ENCODE data around the gene EGLN1. TPM values are rescaled to one million over a fixed set of nuclear protein-coding genes. Genes with fewer than 3 reads are reported as not detected.

The EGLN1 gene
- total RNA-seq, 1 donor from 2014 or later, result 26.3 TPM

- no peak for TF ChIP-seq CTCF (IDR thresholded peaks at IDR 0.05)
- H3K36me3 ChIP-seq, result no peaks in the 10 kb centered on the region
- intact Hi-C loops (cut with DNase I), result loop anchor here (10.0 kb wide), 1 partner anchor 74 kb away; no protein-coding TSS in a partner anchor
- H3K27ac ChIP-seq, result no peak overlapping the region
- DNase-seq (ENCODE audit: extremely low spot score in 2 of 2), result no peak
- peaks cover 6% of the 10 kb centered on the region for H3K4me1 ChIP-seq
- no peaks in the 10 kb centered on the region for H3K27me3 ChIP-seq
- H3K4me3 ChIP-seq, result no peak overlapping the region
- no peaks in the 10 kb centered on the region for H3K9me3 ChIP-seq
Observed at GRCh38 chr1:231428377-231428776, 6.3 kb upstream of the EGLN1 start.

GRCh38 chr1:231424950-231425805, 3.1 kb upstream of the EGLN1 start:
- DNase-seq (ENCODE audit: extremely low spot score in 2 of 2), result no peak
- H3K4me3 ChIP-seq, result no peak overlapping the region
- intact Hi-C loops (cut with DNase I), result loop anchor here (10.0 kb wide), 1 partner anchor 70 kb away; no protein-coding TSS in a partner anchor
- TF ChIP-seq POLR2AphosphoS5 (IDR thresholded peaks at IDR 0.05; ENCODE audit: insufficient read depth in 1 of 2, low read depth in 1 of 2), result peak in 1 of 2 donors; percentile 40
- TF ChIP-seq POLR2A (IDR thresholded peaks at IDR 0.05), result no peak
- H3K9me3 ChIP-seq, result no peaks in the 10 kb centered on the region
- H3K27me3 ChIP-seq, result no peaks in the 10 kb centered on the region
- H3K4me1 ChIP-seq, result peaks cover 12% of the 10 kb centered on the region
- no peaks in the 10 kb centered on the region for H3K36me3 ChIP-seq
- H3K27ac ChIP-seq, result no peak overlapping the region

DNA sequence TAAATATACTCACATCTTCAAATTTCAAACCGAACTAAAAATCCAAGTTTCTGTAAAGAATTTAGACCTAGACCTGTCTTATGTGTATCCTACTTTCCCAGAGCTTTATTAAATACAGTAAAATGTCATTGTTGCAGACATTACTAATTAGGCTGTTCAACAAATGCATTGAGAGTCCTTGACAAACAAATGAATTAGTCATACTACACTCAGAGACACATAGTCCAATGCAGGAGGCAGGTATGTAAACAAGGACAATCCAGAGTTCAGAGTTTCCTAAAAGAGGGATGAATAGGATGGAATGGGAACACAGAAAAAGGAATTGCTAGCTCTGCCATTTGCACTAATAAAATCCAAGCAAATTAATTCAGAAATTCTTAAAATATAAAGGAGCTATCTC, 1.6 kb upstream of the EGLN1 start:
- Histone ChIP-seq H3K4me3 (no peak overlapping the region), H3K27ac (no peak overlapping the region), H3K27me3 (no peaks in the 10 kb centered on the region), H3K9me3 (no peaks in the 10 kb centered on the region), H3K4me1 (peaks cover 25% of the 10 kb centered on the region), H3K36me3 (no peaks in the 10 kb centered on the region)
- no peak for DNase-seq (ENCODE audit: extremely low spot score in 2 of 2)
- no peak for TF ChIP-seq POLR2A (IDR thresholded peaks at IDR 0.05)
- no peak for TF ChIP-seq POLR2AphosphoS5 (IDR thresholded peaks at IDR 0.05; ENCODE audit: insufficient read depth in 1 of 2, low read depth in 1 of 2)
- no peak for TF ChIP-seq CTCF (IDR thresholded peaks at IDR 0.05)
- intact Hi-C loops (cut with DNase I), result loop anchor here (10.0 kb wide), 1 partner anchor 69 kb away; no protein-coding TSS in a partner anchor

GRCh38 chr1:231422798-231423309, 767 bp upstream of the EGLN1 start:
- H3K9me3 ChIP-seq, result no peaks in the 10 kb centered on the region
- DNase-seq (ENCODE audit: extremely low spot score in 2 of 2), result no peak
- peak overlapping the region; percentile 79 to 86 for H3K4me3 ChIP-seq
- H3K4me1 ChIP-seq, result peaks cover 33% of the 10 kb centered on the region
- peak overlapping the region; percentile 99 for H3K27ac ChIP-seq
- no peaks in the 10 kb centered on the region for H3K36me3 ChIP-seq
- intact Hi-C loops (cut with DNase I), result loop anchor here (10.0 kb wide), 1 partner anchor 68 kb away; no protein-coding TSS in a partner anchor
- TF ChIP-seq POLR2AphosphoS5 (IDR thresholded peaks at IDR 0.05; ENCODE audit: insufficient read depth in 1 of 2, low read depth in 1 of 2) (peak in 1 of 2 donors; percentile 9), CTCF (IDR thresholded peaks at IDR 0.05) (no peak), POLR2A (IDR thresholded peaks at IDR 0.05) (no peak)
- no peaks in the 10 kb centered on the region for H3K27me3 ChIP-seq

DNA sequence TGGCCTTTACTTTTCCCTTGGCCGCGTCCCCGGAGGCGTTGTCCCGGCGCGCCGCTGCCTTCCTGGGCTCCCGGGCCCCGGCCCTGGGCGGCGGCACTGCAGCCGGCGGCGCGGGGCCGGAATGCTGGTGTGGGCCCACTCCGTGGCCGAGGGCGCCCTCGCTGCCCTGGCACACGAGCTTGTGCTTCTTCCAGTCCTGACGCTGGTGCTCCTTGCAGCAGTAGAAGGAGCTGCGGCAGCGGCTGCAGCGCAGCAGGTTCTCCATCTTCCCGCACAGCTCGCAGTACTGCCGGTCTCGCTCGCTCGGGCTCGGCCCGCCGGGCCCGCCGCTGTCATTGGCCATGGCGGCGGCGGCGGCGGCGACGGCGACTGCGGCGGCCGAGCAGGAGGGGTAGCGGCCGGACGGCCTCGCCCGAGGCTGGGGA, 529 bp downstream of the EGLN1 start:
- intact Hi-C loops (cut with DNase I), result loop anchor here (10.0 kb wide), 1 partner anchor 67 kb away; no protein-coding TSS in a partner anchor
- H3K4me3 ChIP-seq, result peak overlapping the region; percentile 79 to 86
- H3K27ac ChIP-seq, result peak overlapping the region; percentile 99
- no peaks in the 10 kb centered on the region for H3K27me3 ChIP-seq
- no peak for DNase-seq (ENCODE audit: extremely low spot score in 2 of 2)
- no peaks in the 10 kb centered on the region for H3K9me3 ChIP-seq
- H3K4me1 ChIP-seq, result peaks cover 46% of the 10 kb centered on the region
- no peak for TF ChIP-seq POLR2AphosphoS5 (IDR thresholded peaks at IDR 0.05; ENCODE audit: insufficient read depth in 1 of 2, low read depth in 1 of 2)
- no peak for TF ChIP-seq CTCF (IDR thresholded peaks at IDR 0.05)
- no peak for TF ChIP-seq POLR2A (IDR thresholded peaks at IDR 0.05)
- H3K36me3 ChIP-seq, result no peaks in the 10 kb centered on the region
